Measurements from ENCODE around the gene ADH5.

- TF ChIP-seq ZBTB33 (IDR thresholded peaks at IDR 0.05; ENCODE audit: extremely low read depth, insufficient replicate concordance, low read length) (no peak), CTCF (IDR thresholded peaks at IDR 0.05 in 2 of 3, conservative IDR thresholded peaks at IDR 0.05 in 1 of 3; ENCODE audit: borderline replicate concordance in 1 of 3, insufficient read depth in 1 of 3, low read depth in 2 of 3, low read length in 2 of 3) (no peak), JUND (IDR thresholded peaks at IDR 0.05) (no peak), POLR2AphosphoS5 (IDR thresholded peaks at IDR 0.05; ENCODE audit: low read depth, low read length) (no peak)
These were observed 47.1 kb upstream of the ADH5 start for GRCh38 chr4:99135541-99136162.

Data from HCT116 (cell line).